Adipocyte (in vitro differentiated cells): Measurements from ENCODE around the gene SOX9.

Experiments
- DNase-seq: peaks from one replicate; pipeline ENCODE4 v3.0.0-alpha.2; 2015; ENCODE audit warnings: low read depth
- H3K27me3 ChIP-seq: replicated peaks from 2 replicates; pipeline ENCODE4 v1.7.0; 2013; ENCODE audit warnings: mild to moderate bottlenecking, low read length, moderate library complexity; ENCODE audit not compliant: control insufficient read depth, insufficient read depth
- H3K36me3 ChIP-seq: 2 replicates; pipeline ENCODE4 v1.7.0; 2013; ENCODE audit warnings: low read length, mild to moderate bottlenecking, moderate library complexity; ENCODE audit not compliant: control insufficient read depth, insufficient read depth, severe bottlenecking
- H3K4me1 ChIP-seq: 2 replicates; pipeline ENCODE4 v1.7.0; 2013; ENCODE audit warnings: mild to moderate bottlenecking, low read length, moderate library complexity; ENCODE audit not compliant: control insufficient read depth, insufficient read depth
- H3K4me3 ChIP-seq: 2 replicates; pipeline ENCODE4 v1.7.0; 2013; ENCODE audit warnings: mild to moderate bottlenecking, low read length, moderate library complexity
- H3K9ac ChIP-seq: 2 replicates; pipeline ENCODE4 v1.7.0; 2013; ENCODE audit warnings: mild to moderate bottlenecking, low read length, moderate library complexity
- H3K9me3 ChIP-seq: 2 replicates; pipeline ENCODE4 v1.7.0; 2013; ENCODE audit warnings: mild to moderate bottlenecking, low read length, moderate library complexity; ENCODE audit not compliant: control insufficient read depth

Gene SOX9

DNA sequence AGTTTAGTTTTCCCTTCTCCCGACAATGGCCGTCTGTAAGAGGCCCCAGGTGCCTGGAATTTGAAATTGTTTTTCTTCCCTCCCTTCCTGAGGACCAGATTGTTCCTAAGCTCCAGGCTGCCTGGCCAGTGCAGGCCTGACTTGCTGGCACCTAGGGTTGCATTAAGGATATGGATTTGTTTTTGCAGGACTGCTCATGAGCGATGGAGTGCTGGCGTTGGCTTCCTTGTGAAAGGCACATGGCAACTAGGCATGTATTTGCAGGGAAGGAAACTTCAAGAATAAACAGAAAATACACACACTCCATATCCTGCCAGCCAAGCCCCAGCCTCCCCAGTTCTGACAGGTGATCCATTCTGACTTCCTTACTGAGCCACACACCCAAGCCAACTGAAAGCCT, 25.5 kb upstream of the SOX9 start:
- Histone ChIP-seq H3K36me3 (no peaks in the 10 kb centered on the region), H3K9ac (no peak overlapping the region), H3K4me1 (no peaks in the 10 kb centered on the region), H3K27me3 (no peaks in the 10 kb centered on the region), H3K9me3 (no peaks in the 10 kb centered on the region), H3K4me3 (no peak overlapping the region)
- no peak for DNase-seq

- no peak overlapping the region for H3K9ac ChIP-seq
- H3K9me3 ChIP-seq, result no peaks in the 10 kb centered on the region
- no peak for DNase-seq
Observed at GRCh38 chr17:72097144-72097543, 23.7 kb upstream of the SOX9 start.

DNA sequence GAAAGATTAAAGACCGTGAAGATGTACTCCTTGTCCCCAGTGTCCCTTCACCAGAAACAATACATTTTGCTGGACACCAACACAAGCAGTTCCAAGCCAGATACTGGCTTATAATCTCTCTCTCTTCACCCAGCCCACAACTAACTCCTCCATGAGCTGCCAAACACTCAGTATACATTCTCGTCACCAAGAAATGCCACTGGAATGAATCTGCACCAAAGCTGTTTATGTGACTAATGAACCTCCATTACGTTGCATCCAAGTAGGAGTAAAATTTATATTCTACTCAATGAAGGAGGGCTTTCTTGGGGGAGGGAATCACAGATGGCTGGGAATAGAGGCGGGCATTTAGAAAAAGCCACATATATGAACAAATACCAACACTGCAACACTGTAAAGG, 20.9 kb upstream of the SOX9 start:
- no peaks in the 10 kb centered on the region for H3K4me1 ChIP-seq
- no peaks in the 10 kb centered on the region for H3K36me3 ChIP-seq
- no peak overlapping the region for H3K9ac ChIP-seq
- no peak overlapping the region for H3K4me3 ChIP-seq
- H3K9me3 ChIP-seq, result no peaks in the 10 kb centered on the region
- no peak for DNase-seq
- no peaks in the 10 kb centered on the region for H3K27me3 ChIP-seq

More at GRCh38 chr17:72097144-72097543, 23.7 kb upstream of the SOX9 start:
- no peaks in the 10 kb centered on the region for H3K36me3 ChIP-seq
- H3K4me3 ChIP-seq, result no peak overlapping the region
- H3K27me3 ChIP-seq, result no peaks in the 10 kb centered on the region
- H3K4me1 ChIP-seq, result no peaks in the 10 kb centered on the region

- H3K4me3 ChIP-seq, result no peak overlapping the region
- no peaks in the 10 kb centered on the region for H3K4me1 ChIP-seq
- no peak overlapping the region for H3K9ac ChIP-seq
- H3K27me3 ChIP-seq, result no peaks in the 10 kb centered on the region
- H3K36me3 ChIP-seq, result no peaks in the 10 kb centered on the region
- no peak for DNase-seq
- H3K9me3 ChIP-seq, result no peaks in the 10 kb centered on the region
Observed at GRCh38 chr17:72100470-72100869, 20.4 kb upstream of the SOX9 start.

- H3K4me3 ChIP-seq, result no peak overlapping the region
- H3K4me1 ChIP-seq, result no peaks in the 10 kb centered on the region
- no peak for DNase-seq
- no peaks in the 10 kb centered on the region for H3K27me3 ChIP-seq
- H3K9ac ChIP-seq, result no peak overlapping the region
- no peaks in the 10 kb centered on the region for H3K36me3 ChIP-seq
- H3K9me3 ChIP-seq, result no peaks in the 10 kb centered on the region
Observed at GRCh38 chr17:72101526-72101925, 19.3 kb upstream of the SOX9 start.

GRCh38 chr17:72102366-72102765, 18.5 kb upstream of the SOX9 start:
- DNase-seq, result no peak
- Histone ChIP-seq H3K27me3 (peaks cover 8% of the 10 kb centered on the region), H3K9ac (no peak overlapping the region), H3K9me3 (no peaks in the 10 kb centered on the region), H3K4me3 (no peak overlapping the region), H3K36me3 (no peaks in the 10 kb centered on the region), H3K4me1 (no peaks in the 10 kb centered on the region)

GRCh38 chr17:72104164-72104862, 16.5 kb upstream of the SOX9 start:
- Histone ChIP-seq H3K9me3 (no peaks in the 10 kb centered on the region), H3K4me1 (no peaks in the 10 kb centered on the region), H3K27me3 (peaks cover 12% of the 10 kb centered on the region), H3K4me3 (no peak overlapping the region), H3K9ac (no peak overlapping the region), H3K36me3 (no peaks in the 10 kb centered on the region)
- DNase-seq, result no peak

DNA sequence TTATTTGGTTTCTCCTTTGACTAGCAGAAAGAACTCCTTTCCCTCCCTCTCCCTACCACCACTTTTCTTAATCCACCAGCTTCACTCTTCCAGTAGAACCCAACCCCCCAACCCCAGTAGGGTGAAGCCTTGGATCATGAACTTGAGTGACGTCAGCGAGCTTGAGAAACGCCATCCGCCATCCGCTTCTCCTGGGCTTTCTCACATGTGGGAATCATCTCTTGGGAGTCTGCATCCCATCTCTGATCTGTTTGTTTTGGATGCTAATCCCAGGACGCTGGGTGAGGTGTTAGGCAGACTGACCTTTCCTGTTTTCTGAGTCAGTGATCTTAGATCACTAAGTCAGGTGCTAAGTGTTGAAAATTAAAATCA, 16.0 kb upstream of the SOX9 start:
- Histone ChIP-seq H3K9ac (no peak overlapping the region), H3K4me1 (no peaks in the 10 kb centered on the region), H3K36me3 (no peaks in the 10 kb centered on the region), H3K4me3 (no peak overlapping the region), H3K9me3 (no peaks in the 10 kb centered on the region), H3K27me3 (peaks cover 15% of the 10 kb centered on the region)
- no peak for DNase-seq

DNA sequence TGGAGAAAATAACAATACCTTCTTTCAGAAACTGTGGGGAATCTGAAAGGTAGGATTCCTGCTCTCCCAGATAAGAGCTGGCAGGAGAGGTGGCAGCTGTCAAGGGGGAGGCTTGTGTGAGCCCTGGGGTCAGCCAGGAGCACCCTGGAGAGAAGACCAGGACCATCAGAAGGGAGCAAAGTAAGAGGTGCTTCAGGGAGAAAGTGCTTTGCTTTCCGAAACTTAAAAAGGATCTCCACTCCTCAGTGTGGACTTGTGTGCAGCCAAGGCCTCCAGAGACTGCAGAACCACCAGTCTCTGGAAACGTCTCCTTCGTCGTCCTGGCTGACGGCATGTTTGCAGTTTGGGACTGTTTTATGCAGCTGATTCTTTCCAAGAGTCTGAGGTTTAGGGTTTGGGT, 13.7 kb upstream of the SOX9 start:
- DNase-seq, result no peak
- Histone ChIP-seq H3K4me1 (no peaks in the 10 kb centered on the region), H3K9ac (no peak overlapping the region), H3K4me3 (no peak overlapping the region), H3K36me3 (no peaks in the 10 kb centered on the region), H3K9me3 (no peaks in the 10 kb centered on the region), H3K27me3 (peaks cover 31% of the 10 kb centered on the region)

- Histone ChIP-seq H3K27me3 (peaks cover 34% of the 10 kb centered on the region), H3K4me1 (no peaks in the 10 kb centered on the region), H3K9ac (no peak overlapping the region), H3K9me3 (no peaks in the 10 kb centered on the region), H3K4me3 (peak overlapping the region; percentile 73), H3K36me3 (no peaks in the 10 kb centered on the region)
- no peak for DNase-seq
Observed at GRCh38 chr17:72110231-72110941, 10.4 kb upstream of the SOX9 start.

DNA sequence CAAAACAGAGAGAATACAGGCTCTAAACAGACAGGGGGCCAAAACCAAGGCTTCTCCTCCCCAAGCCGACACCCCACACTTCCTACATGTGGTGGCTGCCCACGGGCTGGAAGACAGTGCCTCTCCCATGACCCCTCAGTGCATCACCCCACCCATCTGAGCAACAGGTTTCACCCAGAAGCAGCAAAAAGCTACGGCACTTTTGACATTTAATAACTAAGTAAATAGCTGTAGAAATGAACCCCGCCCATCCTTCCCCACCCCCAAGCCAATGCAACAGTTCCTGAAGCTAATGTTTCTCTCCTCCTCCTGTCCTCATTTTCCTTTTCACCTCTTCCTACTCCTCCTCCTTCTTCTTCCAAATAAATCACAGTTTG, 9.9 kb upstream of the SOX9 start:
- Histone ChIP-seq H3K4me3 (peak overlapping the region; percentile 73), H3K9me3 (no peaks in the 10 kb centered on the region), H3K27me3 (peaks cover 36% of the 10 kb centered on the region), H3K4me1 (no peaks in the 10 kb centered on the region), H3K9ac (no peak overlapping the region), H3K36me3 (no peaks in the 10 kb centered on the region)
- DNase-seq, result no peak
